Gastroesophageal sphincter (tissue), 3 donors: ENCODE data around the gene FBXO28.

Source experiments
- CTCF ChIP-seq, 4 experiments: fragments of 200-600 bp in 2 of 4; fragments of 450-650 bp in 2 of 4; sonication (generic) in 1 of 4; IDR thresholded peaks; one replicate each; pipeline ENCODE4 v1.5.1; 2017 to 2019; ENCODE audit warnings: antibody characterized with exemption in 4 of 4, mild to moderate bottlenecking in 2 of 4, moderate library complexity in 2 of 4
- EP300 ChIP-seq: sonication (generic); formaldehyde crosslinking; IDR thresholded peaks from one replicate; pipeline ENCODE4 v1.6.1; 2017; ENCODE audit warnings: antibody characterized with exemption, mild to moderate bottlenecking
- POLR2A ChIP-seq, 2 donors: fragments of 450-650 bp; IDR thresholded peaks; one replicate each; pipeline ENCODE4 v1.6.1; 2017; ENCODE audit warnings: antibody characterized with exemption in 2 of 2, mild to moderate bottlenecking in 2 of 2, moderate library complexity in 1 of 2
- POLR2AphosphoS5 ChIP-seq: sonication (generic); formaldehyde crosslinking; IDR thresholded peaks from one replicate; pipeline ENCODE4 v1.6.1; 2017; ENCODE audit warnings: antibody characterized with exemption

GRCh38 chr1:224065455-224065854, 48.5 kb upstream of the FBXO28 start:
- TF ChIP-seq POLR2AphosphoS5 (no peak), CTCF (IDR thresholded peaks at IDR 0.05) (no peak), POLR2A (IDR thresholded peaks at IDR 0.05) (no peak), EP300 (no peak)
